Fibroblast of lung (primary cell): Measurements from ENCODE around the gene TRPM3. TPM values are rescaled to one million over a fixed set of nuclear protein-coding genes. Genes with fewer than 3 reads are reported as not detected.

ENCODE experiments used
- DNase-seq, 2 donors: peaks; one replicate each; pipeline versions ENCODE4 v3.0.0 to v3.0.0-alpha.2; 2010; ENCODE audit warnings: low read depth in 2 of 2
- H2AFZ ChIP-seq: 2 replicates; pipeline ENCODE4 v1.5.1; 2012; ENCODE audit warnings: low read length, control low read depth, inconsistent platforms
- H3K27ac ChIP-seq: 2 replicates; pipeline ENCODE4 v1.5.1; 2011; ENCODE audit warnings: low read length, control low read depth; ENCODE audit not compliant: insufficient read depth
- H3K27me3 ChIP-seq: 2 replicates; pipeline ENCODE4 v1.5.1; 2011; ENCODE audit warnings: mild to moderate bottlenecking, low read length; ENCODE audit not compliant: control insufficient read depth, insufficient read depth
- H3K36me3 ChIP-seq: 2 replicates; pipeline ENCODE4 v1.5.1; 2011; ENCODE audit warnings: low read length; ENCODE audit not compliant: control insufficient read depth, insufficient read depth
- H3K4me1 ChIP-seq: 2 replicates; pipeline ENCODE4 v1.5.1; 2011; ENCODE audit warnings: low read length; ENCODE audit not compliant: control insufficient read depth, insufficient read depth; ENCODE audit errors: extremely low read depth
- H3K4me2 ChIP-seq: 2 replicates; pipeline ENCODE4 v1.5.1; 2011; ENCODE audit warnings: low read length, control low read depth; ENCODE audit not compliant: insufficient read depth; ENCODE audit errors: extremely low read depth
- H3K4me3 ChIP-seq, 4 experiments: fragments of 200-600 bp in 1 of 4; sonication (generic) in 1 of 4; replicated peaks in 1 of 4; 2 replicates each; pipeline ENCODE4 v1.5.1; 2011 to 2016; ENCODE audit warnings: low read length in 4 of 4, low read depth in 3 of 4, mild to moderate bottlenecking in 3 of 4, control low read depth in 2 of 4, inconsistent platforms in 1 of 4, mixed read lengths in 1 of 4; ENCODE audit not compliant: insufficient read depth in 1 of 4; ENCODE audit errors: control extremely low read depth in 1 of 4
- H3K79me2 ChIP-seq: 2 replicates; pipeline ENCODE4 v1.5.1; 2012; ENCODE audit warnings: mild to moderate bottlenecking, low read length, inconsistent platforms; ENCODE audit not compliant: control insufficient read depth, insufficient read depth
- H3K9ac ChIP-seq: 2 replicates; pipeline ENCODE4 v1.5.1; 2011; ENCODE audit warnings: mild to moderate bottlenecking, low read length, control low read depth; ENCODE audit not compliant: insufficient read depth
- H3K9me3 ChIP-seq: 2 replicates; pipeline ENCODE4 v1.5.1; 2012; ENCODE audit warnings: low read depth, low read length; ENCODE audit not compliant: control insufficient read depth, insufficient read depth
- H4K20me1 ChIP-seq: 2 replicates; pipeline ENCODE4 v1.5.1; 2011; ENCODE audit warnings: low read length; ENCODE audit not compliant: control insufficient read depth, insufficient read depth; ENCODE audit errors: extremely low read depth
- EZH2 ChIP-seq: IDR thresholded peaks from 2 replicates; pipeline ENCODE4 v1.5.1; 2012; ENCODE audit warnings: low read length, control low read depth, mild to moderate bottlenecking; ENCODE audit errors: missing control alignments
- polyA plus RNA-seq, 2 donors: library from polyadenylated mRNA; depleted of rRNA in 1 of 2; stranded (reverse) in 1 of 2; unstranded in 1 of 2; fragments of >200 nt; gene quantifications; 2 replicates each; pipeline ENCODE4 v1.2.1, GENCODE V29; 2011 to 2012; ENCODE audit warnings: missing spikeins in 1 of 2
- total RNA-seq: library from RNA; depleted of rRNA; stranded (reverse); fragments of >200 nt; gene quantifications from 2 replicates; pipeline ENCODE4 v1.2.1, GENCODE V29; 2014
- TF ChIP-seq, protein P1 (sequence below), 2 donors: IDR thresholded peaks in 1 of 2; conservative IDR thresholded peaks in 1 of 2; 1 replicate in 1 of 2; 2 replicates in 1 of 2; pipeline ENCODE4 v1.5.1; 2011 to 2012; ENCODE audit warnings: low read length in 2 of 2, control low read depth in 1 of 2, inconsistent platforms in 1 of 2, low read depth in 1 of 2, mild to moderate bottlenecking in 1 of 2

The TRPM3 gene
- total and polyA plus RNA-seq, 2 donors (not counting 1 experiment from before 2014, with no cell fraction given), result 0.05 to 0.50 TPM

DNA sequence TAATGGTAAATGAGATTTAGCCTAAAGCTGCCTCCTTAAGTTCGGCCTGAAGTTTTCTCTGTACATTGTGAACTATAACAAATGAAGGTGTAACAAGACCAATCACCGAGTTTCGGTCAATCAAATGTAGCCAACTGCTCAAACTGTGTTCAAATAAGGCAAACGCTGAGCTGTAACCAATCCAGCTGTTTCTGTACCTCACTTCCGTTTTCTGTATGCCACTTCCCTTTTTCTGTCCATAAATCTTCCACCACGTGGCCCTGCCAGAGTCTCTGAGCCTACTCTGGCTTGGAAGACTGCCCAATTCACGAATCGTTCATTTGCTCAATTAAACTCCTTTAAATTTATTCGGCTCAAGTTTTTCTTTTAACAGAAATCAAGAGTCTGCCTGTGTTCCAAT lies 513.5 kb downstream of the TRPM3 start:
- H3K9me3 ChIP-seq, result no peaks in the 10 kb centered on the region
- H3K4me3 ChIP-seq, result no peak overlapping the region
- no peaks in the 10 kb centered on the region for H3K27me3 ChIP-seq
- H3K79me2 ChIP-seq, result no peaks in the 10 kb centered on the region
- H2AFZ ChIP-seq, result no peak overlapping the region
- H3K27ac ChIP-seq, result no peak overlapping the region
- TF ChIP-seq, protein P1, sequence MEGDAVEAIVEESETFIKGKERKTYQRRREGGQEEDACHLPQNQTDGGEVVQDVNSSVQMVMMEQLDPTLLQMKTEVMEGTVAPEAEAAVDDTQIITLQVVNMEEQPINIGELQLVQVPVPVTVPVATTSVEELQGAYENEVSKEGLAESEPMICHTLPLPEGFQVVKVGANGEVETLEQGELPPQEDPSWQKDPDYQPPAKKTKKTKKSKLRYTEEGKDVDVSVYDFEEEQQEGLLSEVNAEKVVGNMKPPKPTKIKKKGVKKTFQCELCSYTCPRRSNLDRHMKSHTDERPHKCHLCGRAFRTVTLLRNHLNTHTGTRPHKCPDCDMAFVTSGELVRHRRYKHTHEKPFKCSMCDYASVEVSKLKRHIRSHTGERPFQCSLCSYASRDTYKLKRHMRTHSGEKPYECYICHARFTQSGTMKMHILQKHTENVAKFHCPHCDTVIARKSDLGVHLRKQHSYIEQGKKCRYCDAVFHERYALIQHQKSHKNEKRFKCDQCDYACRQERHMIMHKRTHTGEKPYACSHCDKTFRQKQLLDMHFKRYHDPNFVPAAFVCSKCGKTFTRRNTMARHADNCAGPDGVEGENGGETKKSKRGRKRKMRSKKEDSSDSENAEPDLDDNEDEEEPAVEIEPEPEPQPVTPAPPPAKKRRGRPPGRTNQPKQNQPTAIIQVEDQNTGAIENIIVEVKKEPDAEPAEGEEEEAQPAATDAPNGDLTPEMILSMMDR (conservative IDR thresholded peaks at IDR 0.05 in 1 of 2, IDR thresholded peaks at IDR 0.05 in 1 of 2; ENCODE audit: low read depth in 1 of 2, low read length in 2 of 2), result no peak
- no peak for TF ChIP-seq EZH2
- H3K4me2 ChIP-seq, result no peak overlapping the region
- no peaks in the 10 kb centered on the region for H4K20me1 ChIP-seq
- no peak for DNase-seq
- H3K4me1 ChIP-seq, result peaks cover 7% of the 10 kb centered on the region
- no peak overlapping the region for H3K9ac ChIP-seq
- no peaks in the 10 kb centered on the region for H3K36me3 ChIP-seq

DNA sequence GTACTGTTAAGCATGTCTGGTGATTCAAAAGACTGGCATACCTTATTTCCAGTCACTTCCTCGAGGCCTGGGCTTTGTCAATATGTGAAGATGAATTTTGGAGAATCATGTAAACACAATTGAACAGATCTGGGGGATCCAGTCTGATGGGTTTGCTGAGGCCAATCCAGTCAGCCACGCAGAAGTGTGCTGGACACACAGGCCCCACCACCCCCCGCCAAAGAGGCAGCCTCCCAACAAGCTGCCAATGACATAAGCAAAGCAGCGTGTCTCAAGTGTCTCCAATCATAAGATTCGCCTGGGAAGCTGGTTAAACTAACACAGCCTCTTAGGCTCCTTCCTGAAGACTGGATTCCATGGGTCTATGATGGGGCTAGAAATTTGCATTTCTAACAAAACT lies 514.1 kb downstream of the TRPM3 start:
- Histone ChIP-seq H3K4me3 (no peak overlapping the region), H3K9ac (no peak overlapping the region), H3K27ac (no peak overlapping the region), H3K27me3 (no peaks in the 10 kb centered on the region), H3K79me2 (no peaks in the 10 kb centered on the region), H3K36me3 (no peaks in the 10 kb centered on the region), H4K20me1 (no peaks in the 10 kb centered on the region), H3K9me3 (no peaks in the 10 kb centered on the region), H3K4me2 (no peak overlapping the region), H2AFZ (no peak overlapping the region), H3K4me1 (peaks cover 7% of the 10 kb centered on the region)
- no peak for DNase-seq
- TF ChIP-seq, protein P1 (conservative IDR thresholded peaks at IDR 0.05 in 1 of 2, IDR thresholded peaks at IDR 0.05 in 1 of 2; ENCODE audit: low read depth in 1 of 2, low read length in 2 of 2), result no peak
- no peak for TF ChIP-seq EZH2

DNA sequence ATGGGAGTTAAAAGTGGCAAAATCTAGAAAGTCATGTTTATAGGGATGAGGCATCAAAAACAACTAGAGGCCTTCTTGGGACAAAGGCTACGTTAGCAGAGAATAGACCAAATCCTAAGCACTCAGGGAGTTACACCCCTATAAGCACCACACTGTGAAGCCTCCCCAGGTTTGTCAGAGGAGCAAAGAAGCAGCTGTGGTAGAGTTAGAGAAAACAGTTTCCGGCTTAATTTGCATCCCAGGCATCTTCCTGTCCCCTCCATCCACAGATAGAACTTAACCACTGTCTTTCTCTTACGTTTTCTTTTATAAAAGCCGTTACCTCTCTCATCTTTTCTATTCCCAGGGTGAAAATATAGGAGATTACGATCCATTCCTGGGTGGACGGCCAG lies 518.4 kb downstream of the TRPM3 start:
- Histone ChIP-seq H3K9ac (no peak overlapping the region), H4K20me1 (no peaks in the 10 kb centered on the region), H2AFZ (no peak overlapping the region)

More for the DNA sequence above, 518.4 kb downstream of the TRPM3 start:
- Histone ChIP-seq H3K27me3 (no peaks in the 10 kb centered on the region), H3K79me2 (no peaks in the 10 kb centered on the region), H3K4me1 (peaks cover 23% of the 10 kb centered on the region), H3K9me3 (no peaks in the 10 kb centered on the region), H3K4me2 (no peak overlapping the region), H3K4me3 (no peak overlapping the region), H3K36me3 (no peaks in the 10 kb centered on the region), H3K27ac (no peak overlapping the region)
- no peak for TF ChIP-seq EZH2
- TF ChIP-seq, protein P1 (conservative IDR thresholded peaks at IDR 0.05 in 1 of 2, IDR thresholded peaks at IDR 0.05 in 1 of 2; ENCODE audit: low read depth in 1 of 2, low read length in 2 of 2), result no peak
- DNase-seq, result no peak
